PC-3 (cell line): Measurements from ENCODE around the gene AACS. TPM values are rescaled to one million over a fixed set of nuclear protein-coding genes. Genes with fewer than 3 reads are reported as not detected.

Experiments used
- ATAC-seq: fragments of 200-7000 bp; cut with Tn5 transposase; 2 replicates; pipeline ENCODE4 v1.9.1; 2020; ENCODE audit warnings: mild to moderate bottlenecking, moderate library complexity
- BruUV-seq: library from RNA; stranded (reverse); fragments of 400-500 nt; replicated peaks from 2 replicates; lab custom pipeline; 2021; lab: Mats Ljungman, UMichigan
- CTCF ChIA-PET: fragments of 300-600 bp; sonication (Branson Sonifier 250); formaldehyde crosslinking; loops from one replicate; lab custom pipeline; 2022; ENCODE audit warnings: antibody characterized with exemption; lab: Charles Lee
- POLR2A ChIA-PET: fragments of 300-600 bp; sonication (Branson Sonifier 250); formaldehyde crosslinking; loops from one replicate; lab custom pipeline; 2022; ENCODE audit warnings: antibody characterized with exemption; ENCODE audit not compliant: unreplicated experiment; lab: Charles Lee
- DNase-seq: peaks from one replicate; pipeline ENCODE4 v3.0.0-alpha.2; 2015
- H2AFZ ChIP-seq: fragments of 300-600 bp; sonication (generic); 2 replicates; pipeline ENCODE4 v1.6.0; 2016; ENCODE audit warnings: antibody characterized with exemption, low read length
- H3F3A ChIP-seq: fragments of 300-600 bp; sonication (generic); one replicate; pipeline ENCODE4 v1.6.0; 2017; ENCODE audit warnings: antibody characterized with exemption, low read length, control low read depth, mild to moderate bottlenecking; ENCODE audit not compliant: unreplicated experiment
- H3K27ac ChIP-seq: fragments of 300-600 bp; sonication (generic); 2 replicates; pipeline ENCODE4 v1.5.1; 2016; ENCODE audit warnings: mild to moderate bottlenecking, low read length
- H3K27me3 ChIP-seq: fragments of 300-600 bp; sonication (generic); 2 replicates; pipeline ENCODE4 v1.6.1; 2016; ENCODE audit warnings: low read length, mixed read lengths
- H3K36me3 ChIP-seq: fragments of 300-600 bp; sonication (generic); 2 replicates; pipeline ENCODE4 v1.6.1; 2016; ENCODE audit warnings: low read depth, mixed run types, low read length, mixed read lengths
- H3K4me1 ChIP-seq: fragments of 300-600 bp; sonication (generic); 2 replicates; pipeline ENCODE4 v1.5.1; 2016; ENCODE audit warnings: low read length; ENCODE audit not compliant: insufficient read depth
- H3K4me2 ChIP-seq: fragments of 300-600 bp; sonication (generic); 2 replicates; pipeline ENCODE4 v1.6.0; 2016; ENCODE audit warnings: low read length
- H3K4me3 ChIP-seq: fragments of 300-600 bp; sonication (generic); 2 replicates; pipeline ENCODE4 v1.5.1; 2016; ENCODE audit warnings: mild to moderate bottlenecking, low read length, mixed read lengths
- H3K79me2 ChIP-seq: fragments of 300-600 bp; sonication (generic); 2 replicates; pipeline ENCODE4 v1.6.1; 2017; ENCODE audit warnings: low read length, mixed read lengths
- H3K9ac ChIP-seq: fragments of 300-600 bp; sonication (generic); 2 replicates; pipeline ENCODE4 v1.6.0; 2016; ENCODE audit warnings: mild to moderate bottlenecking, low read length
- H3K9me2 ChIP-seq: fragments of 300-600 bp; sonication (generic); replicated peaks from 2 replicates; pipeline ENCODE4 v1.6.1; 2016; ENCODE audit warnings: mixed run types, low read length, mixed read lengths
- H3K9me3 ChIP-seq: fragments of 300-600 bp; sonication (generic); 2 replicates; pipeline ENCODE4 v1.6.1; 2016; ENCODE audit warnings: low read length, mixed read lengths
- H4K20me1 ChIP-seq: fragments of 300-600 bp; sonication (generic); 2 replicates; pipeline ENCODE4 v1.6.1; 2016; ENCODE audit warnings: low read length, mixed read lengths
- CTCF ChIP-seq: fragments of 300-600 bp; sonication (generic); conservative IDR thresholded peaks from 2 replicates; pipeline ENCODE4 v1.5.1; 2017; ENCODE audit warnings: antibody characterized with exemption, low read depth, mild to moderate bottlenecking, low read length
- EZH2 ChIP-seq: fragments of 300-600 bp; sonication (generic); IDR thresholded peaks from one replicate; pipeline ENCODE4 v1.6.1; 2017; ENCODE audit warnings: antibody characterized with exemption, mild to moderate bottlenecking, low read length; ENCODE audit not compliant: unreplicated experiment
- EZH2phosphoT487 ChIP-seq: fragments of 300-600 bp; sonication (generic); IDR thresholded peaks from 2 replicates; pipeline ENCODE4 v1.6.1; 2018; ENCODE audit warnings: mild to moderate bottlenecking, antibody characterized with exemption, low read length, borderline replicate concordance
- intact Hi-C: fragments of 100-400 bp; cut with micrococcal nuclease; formaldehyde crosslinking; loops from 2 replicates; pipeline ENCODE4 v1.9.0; 2023
- total RNA-seq: library from RNA; depleted of rRNA; stranded (reverse); fragments of >200 nt; gene quantifications from 2 replicates; pipeline ENCODE4 v1.2.3, GENCODE V29; 2014

Gene AACS
- total RNA-seq, 1 experiment from 2014 or later: 31.9 TPM

GRCh38 chr12:125053821-125054220 lies 11.4 kb upstream of the AACS start:
- no peaks in the 10 kb centered on the region for H3K27me3 ChIP-seq
- POLR2A ChIA-PET: no interaction called here
- H3K9me2 ChIP-seq: no peaks in the 10 kb centered on the region
- H3K36me3 ChIP-seq: no peaks in the 10 kb centered on the region
- H3K4me3 ChIP-seq: no peak overlapping the region
- H3K4me1 ChIP-seq: no peaks in the 10 kb centered on the region
- DNase-seq: no peak
- H3K9ac ChIP-seq: no peak overlapping the region
- H3K4me2 ChIP-seq: no peak overlapping the region
- no peak overlapping the region for H3K27ac ChIP-seq
- H3F3A ChIP-seq: no peaks in the 10 kb centered on the region
- H3K79me2 ChIP-seq: no peaks in the 10 kb centered on the region
- no peak for ATAC-seq
- CTCF ChIA-PET: no interaction called here
- no peaks in the 10 kb centered on the region for H4K20me1 ChIP-seq
- H2AFZ ChIP-seq: no peak overlapping the region
- intact Hi-C loops: no loop called here
- TF ChIP-seq EZH2phosphoT487: no peak
- no TSS peak for BruUV-seq
- H3K9me3 ChIP-seq: no peaks in the 10 kb centered on the region

- no TSS peak for BruUV-seq
- TF ChIP-seq EZH2 (no peak), CTCF (no peak), EZH2phosphoT487 (no peak)
- no peaks in the 10 kb centered on the region for H3K27me3 ChIP-seq
- no peak overlapping the region for H3K9ac ChIP-seq
- H4K20me1 ChIP-seq: no peaks in the 10 kb centered on the region
- H3K36me3 ChIP-seq: no peaks in the 10 kb centered on the region
- no peak overlapping the region for H2AFZ ChIP-seq
- H3K27ac ChIP-seq: no peak overlapping the region
- no peaks in the 10 kb centered on the region for H3K4me1 ChIP-seq
- CTCF ChIA-PET: no interaction called here
- no peak overlapping the region for H3K4me2 ChIP-seq
- no peaks in the 10 kb centered on the region for H3F3A ChIP-seq
- DNase-seq (no peak), ATAC-seq (no peak)
- no peak overlapping the region for H3K4me3 ChIP-seq
- H3K79me2 ChIP-seq: no peaks in the 10 kb centered on the region
- H3K9me2 ChIP-seq: no peaks in the 10 kb centered on the region
- intact Hi-C loops: no loop called here
- no peaks in the 10 kb centered on the region for H3K9me3 ChIP-seq
- POLR2A ChIA-PET: no interaction called here
Observed at GRCh38 chr12:125055591-125055990, 9.6 kb upstream of the AACS start.

- ChIA-PET POLR2A (no interaction called here), CTCF (no interaction called here)
- H3K4me3 ChIP-seq: no peak overlapping the region
- BruUV-seq: no TSS peak
- no peak overlapping the region for H3K9ac ChIP-seq
- no peak overlapping the region for H3K27ac ChIP-seq
- H3K79me2 ChIP-seq: no peaks in the 10 kb centered on the region
- no peaks in the 10 kb centered on the region for H3K9me3 ChIP-seq
- H3F3A ChIP-seq: no peaks in the 10 kb centered on the region
- no peak overlapping the region for H3K4me2 ChIP-seq
- intact Hi-C loops: no loop called here
- TF ChIP-seq EZH2: no peak
- TF ChIP-seq CTCF: no peak
- H4K20me1 ChIP-seq: no peaks in the 10 kb centered on the region
- no peak overlapping the region for H2AFZ ChIP-seq
- H3K27me3 ChIP-seq: no peaks in the 10 kb centered on the region
- ATAC-seq: no peak
- DNase-seq: no peak
- H3K4me1 ChIP-seq: no peaks in the 10 kb centered on the region
- H3K36me3 ChIP-seq: no peaks in the 10 kb centered on the region
- H3K9me2 ChIP-seq: no peaks in the 10 kb centered on the region
Observed at GRCh38 chr12:125056306-125056705, 8.9 kb upstream of the AACS start.
